Activated CD4-positive, alpha-beta T cell treated with anti-CD3 and anti-CD28 coated beads, Interleukin-2, amount 50 U/mL, for 1 hour (primary cell): ENCODE measurements around the gene ACE.
A peak's percentile ranks its signal among the peaks of the same experiment; 100 is the strongest.

Experiments used
- DNase-seq: peaks from one replicate; pipeline ENCODE4 v3.0.0-alpha.2; 2020

The ACE gene

DNA sequence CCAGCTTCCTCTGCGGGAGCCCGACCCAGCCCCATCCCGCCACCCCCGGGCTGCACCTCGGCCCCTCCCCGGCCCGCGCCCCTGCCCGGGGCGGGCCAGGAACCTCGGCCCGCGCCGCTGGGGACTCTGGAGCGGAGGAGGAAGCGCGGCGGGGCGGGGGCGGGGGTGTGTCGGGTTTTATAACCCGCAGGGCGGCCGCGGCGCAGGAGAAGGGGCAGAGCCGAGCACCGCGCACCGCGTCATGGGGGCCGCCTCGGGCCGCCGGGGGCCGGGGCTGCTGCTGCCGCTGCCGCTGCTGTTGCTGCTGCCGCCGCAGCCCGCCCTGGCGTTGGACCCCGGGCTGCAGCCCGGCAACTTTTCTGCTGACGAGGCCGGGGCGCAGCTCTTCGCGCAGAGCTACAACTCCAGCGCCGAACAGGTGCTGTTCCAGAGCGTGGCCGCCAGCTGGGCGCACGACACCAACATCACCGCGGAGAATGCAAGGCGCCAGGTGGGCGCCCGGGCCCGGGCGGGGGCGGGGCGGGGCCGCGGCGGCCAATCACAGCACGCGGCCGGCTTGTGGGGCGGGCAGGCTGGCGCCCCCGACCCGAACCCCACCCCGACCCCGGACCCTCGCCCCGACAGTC, at the start of gene ACE:
TSS of gene ACE (plus strand) at position 208 of the 626 bp plus-strand sequence. CDS start at position 242, 34 bp downstream.
- peak; percentile 44 for DNase-seq

DNA sequence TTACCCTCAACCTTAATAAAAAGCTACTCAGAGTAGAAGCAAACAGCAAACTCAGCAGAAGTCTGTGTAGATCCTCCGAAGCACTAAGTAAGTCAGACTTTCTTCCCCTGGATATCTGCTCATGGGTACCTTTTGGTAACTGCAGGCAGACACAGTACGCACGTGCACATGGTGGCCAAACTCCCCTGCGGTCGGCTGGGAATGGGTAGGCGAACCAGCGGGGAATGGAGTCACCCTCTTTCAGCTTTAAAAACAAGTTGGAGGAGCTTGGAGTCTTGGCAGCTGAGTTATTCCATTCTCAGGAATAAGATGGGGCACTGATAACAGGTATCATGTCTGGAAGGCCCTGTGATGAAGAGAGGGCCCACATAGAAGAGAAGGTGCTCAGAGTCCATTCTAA, 47.1 kb upstream of the ACE start:
- DNase-seq, result no peak

DNA sequence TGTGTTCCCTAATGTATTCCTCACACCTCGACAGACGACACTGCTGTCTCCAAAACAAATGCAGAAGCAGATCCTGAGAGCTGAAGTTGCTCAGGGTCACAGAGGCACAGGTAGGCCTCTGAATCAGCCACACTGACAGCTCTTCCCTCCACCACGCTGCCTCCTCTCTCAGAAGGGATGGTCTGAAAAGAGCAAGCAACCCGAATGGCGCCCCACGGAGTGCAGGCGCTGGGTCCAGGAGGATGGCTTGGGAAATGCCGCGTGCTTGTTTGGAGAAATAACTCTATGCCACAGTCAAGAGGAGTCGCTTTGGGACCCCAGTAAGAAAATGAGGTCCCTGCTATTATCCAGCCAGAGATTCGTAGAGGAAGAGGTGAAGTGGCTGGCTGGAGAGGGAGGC, 46.6 kb upstream of the ACE start:
- DNase-seq, result no peak

DNA sequence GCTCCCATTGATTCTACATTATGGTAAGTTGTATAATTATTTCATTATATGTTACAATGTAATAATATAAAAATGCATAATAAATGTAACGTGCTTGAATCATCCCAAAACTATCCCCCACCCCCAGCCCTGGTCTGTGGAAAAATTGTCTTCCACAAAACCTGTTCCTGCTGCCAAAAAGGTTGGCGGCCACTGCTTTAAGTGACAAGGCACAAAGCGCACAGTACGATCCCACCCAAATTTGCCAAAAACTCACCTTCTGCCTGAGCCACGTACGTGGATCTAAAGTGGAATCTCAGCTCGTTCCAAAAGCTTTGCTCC, 45.3 kb upstream of the ACE start:
- no peak for DNase-seq

DNA sequence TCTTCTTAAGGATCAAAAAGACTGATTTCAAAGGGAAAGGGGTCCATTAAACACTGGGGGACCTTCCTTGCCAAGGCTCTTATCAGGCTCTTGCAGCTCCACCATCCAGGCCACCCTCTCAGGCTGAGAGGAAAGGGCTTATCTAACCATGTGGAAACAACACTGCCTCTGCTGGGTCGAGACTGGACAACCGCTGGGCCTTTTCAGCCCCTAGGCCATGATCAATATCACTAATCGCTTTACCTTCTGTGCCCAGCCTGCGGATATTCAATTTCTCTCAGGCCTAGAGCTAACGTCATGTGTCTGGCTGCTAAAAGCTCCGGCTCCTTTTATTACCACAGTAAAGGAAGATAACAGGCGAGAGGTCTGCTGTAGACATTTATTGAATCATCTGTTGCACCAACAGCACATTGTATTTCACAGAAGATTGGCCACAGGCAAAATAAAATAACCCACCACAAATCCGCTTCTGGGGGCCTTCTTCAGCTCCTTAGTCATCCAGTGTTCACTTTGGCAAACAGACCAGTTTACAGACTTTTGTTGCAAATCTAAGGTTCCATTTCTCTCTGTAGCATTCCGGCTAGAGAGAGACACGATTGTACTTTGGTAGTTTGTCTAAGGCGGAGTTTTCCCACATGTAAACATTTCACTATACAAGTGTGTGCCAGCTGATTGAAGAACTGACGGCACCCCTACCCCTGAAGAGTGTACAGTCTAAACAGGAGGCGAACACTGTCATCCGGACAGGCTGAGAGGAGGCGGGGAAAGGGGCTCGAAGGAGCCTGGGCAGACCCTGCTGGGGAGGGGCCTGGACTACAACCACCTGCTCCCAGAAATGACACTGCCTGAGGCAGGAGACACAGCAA, 44.7 kb upstream of the ACE start:
- no peak for DNase-seq

DNA sequence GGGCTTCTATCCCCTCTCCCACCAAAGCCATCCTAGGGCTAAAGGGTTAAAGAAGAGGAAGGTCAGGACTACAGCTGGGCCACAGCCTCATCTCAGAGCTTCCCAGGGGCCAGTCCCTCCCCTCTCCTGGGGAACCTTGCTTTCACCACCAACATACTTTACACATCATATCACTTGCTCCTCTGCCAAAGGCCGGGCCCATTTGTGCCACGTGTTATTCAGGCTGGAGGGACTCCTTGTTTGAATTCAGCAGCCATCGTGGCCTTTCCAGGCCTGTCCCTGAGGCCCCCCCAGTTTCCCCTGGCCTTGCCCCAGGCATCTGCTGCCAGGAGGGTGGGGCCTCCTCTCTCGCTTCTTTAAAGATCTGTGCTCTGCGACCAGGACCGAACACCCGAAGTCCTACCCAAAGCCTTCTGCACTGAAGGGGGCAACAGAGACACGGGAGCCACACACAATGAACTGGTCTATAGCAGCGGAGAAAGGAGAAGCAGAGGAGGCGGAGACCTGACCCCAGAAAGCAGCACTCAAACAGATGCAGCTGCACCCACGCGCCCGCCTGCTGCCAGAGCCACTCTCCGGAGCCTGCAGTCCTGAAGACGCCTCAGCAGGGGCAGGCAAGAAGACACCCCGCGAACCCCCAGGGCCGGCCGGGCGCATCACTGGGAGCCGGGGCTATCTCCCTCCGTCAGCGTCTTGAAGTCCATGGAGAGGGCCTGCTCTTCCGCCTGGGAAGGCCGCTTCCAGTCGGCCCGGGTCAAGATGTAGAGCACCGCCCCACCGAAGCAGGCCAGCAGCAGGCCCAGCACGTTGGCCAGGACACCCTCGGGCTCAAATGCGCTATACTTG, 42.9 kb upstream of the ACE start:
- no peak for DNase-seq

DNA sequence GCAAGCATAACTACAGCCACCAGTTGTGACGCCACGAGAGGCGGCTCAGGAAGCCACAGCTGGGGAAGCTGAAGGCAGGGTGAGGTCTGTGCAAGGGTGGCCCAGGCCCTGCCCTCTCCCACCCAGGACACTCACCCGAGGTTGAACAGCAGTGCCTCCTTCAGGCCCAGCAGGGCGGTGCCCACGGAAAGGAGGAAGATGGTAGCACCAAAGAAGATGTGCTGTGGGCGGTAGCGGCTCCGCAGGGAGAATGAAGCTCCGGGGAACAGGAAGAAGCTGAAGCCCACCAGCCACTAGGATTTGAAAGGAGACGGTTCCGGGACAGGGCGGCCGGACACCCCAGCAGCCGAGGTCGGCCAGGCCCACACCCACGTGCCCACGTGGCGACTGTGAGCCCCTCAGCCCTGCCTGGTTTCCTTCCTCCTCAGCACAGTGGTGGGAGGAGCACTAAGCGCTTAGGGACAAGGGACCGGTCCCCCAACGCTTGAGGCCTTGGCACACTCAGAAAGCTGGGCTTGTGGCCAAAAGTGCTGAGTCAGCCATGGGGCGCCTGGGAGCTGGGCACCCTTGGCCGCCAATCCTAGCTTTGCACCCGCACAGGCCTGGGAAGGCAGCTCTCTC, 41.8 kb upstream of the ACE start:
- peak; percentile 51 for DNase-seq

DNA sequence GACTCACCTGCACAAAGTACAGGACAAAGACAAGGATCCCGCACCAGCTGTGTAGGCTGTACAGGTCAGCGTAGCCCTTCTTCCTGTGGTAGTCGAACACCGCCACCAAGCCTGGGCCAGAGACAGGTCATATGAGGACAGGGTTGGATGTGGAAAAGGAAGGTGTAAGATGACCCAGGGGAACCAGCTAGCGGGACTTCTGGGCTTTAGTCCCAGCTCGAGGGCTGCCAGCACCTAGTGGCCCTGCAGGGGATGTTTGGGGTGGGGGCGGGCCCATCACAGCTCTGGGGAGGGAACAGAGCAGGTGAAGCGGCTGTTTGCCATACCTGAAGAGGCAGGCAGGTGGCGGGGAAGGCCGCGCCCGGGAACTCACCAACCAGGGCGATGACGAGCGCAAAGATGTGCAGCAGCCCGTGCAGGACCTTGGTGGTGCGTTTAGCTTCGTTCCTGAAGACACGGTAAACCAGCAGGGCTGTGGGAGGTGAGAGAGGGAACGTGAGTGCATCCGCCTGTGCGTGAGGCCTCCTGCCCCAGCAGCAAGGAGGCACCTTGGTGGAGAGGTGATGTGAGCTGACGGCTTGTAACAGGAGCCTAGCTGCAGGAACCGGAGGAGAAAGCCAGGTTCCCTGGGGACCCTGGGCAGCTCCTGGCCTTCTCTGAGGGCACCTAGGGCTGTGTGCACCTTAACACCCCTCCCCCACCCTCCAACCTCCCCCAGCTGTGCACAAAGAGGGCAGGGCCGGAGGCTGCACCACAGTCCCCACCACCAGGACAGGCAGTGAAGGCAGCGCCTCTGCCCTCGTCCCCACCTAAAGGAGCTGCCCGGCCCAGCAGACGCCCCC, 41.0 kb upstream of the ACE start:
- no peak for DNase-seq

DNA sequence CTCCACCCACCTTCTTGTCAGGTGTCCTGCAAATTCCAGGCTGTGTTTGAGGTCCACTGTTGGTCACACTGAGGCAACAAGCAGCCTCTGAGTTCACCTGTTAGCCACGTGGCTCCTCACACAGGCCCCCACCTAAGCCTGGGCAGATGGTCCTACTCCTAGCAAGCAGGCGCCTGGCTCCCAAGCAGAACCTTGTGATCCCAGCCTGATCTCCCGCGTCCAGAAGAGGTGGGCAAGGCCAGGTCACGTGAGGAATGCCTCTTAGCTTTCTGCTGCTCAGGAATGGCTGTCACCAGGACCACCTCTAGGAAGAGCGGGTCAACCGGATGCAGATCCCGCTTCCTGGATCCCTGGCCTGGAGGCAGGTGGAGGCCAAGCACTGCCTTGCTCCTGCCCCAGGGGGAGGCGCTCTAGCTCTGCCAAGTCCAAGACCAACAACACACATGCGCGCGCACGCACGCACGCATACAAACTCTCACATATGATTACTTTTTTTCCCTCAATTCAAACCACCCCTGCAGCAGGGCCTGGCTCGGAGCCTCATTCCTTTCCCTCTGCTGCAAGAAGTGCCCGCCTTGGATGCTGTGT, 40.2 kb upstream of the ACE start:
- DNase-seq, result no peak

DNA sequence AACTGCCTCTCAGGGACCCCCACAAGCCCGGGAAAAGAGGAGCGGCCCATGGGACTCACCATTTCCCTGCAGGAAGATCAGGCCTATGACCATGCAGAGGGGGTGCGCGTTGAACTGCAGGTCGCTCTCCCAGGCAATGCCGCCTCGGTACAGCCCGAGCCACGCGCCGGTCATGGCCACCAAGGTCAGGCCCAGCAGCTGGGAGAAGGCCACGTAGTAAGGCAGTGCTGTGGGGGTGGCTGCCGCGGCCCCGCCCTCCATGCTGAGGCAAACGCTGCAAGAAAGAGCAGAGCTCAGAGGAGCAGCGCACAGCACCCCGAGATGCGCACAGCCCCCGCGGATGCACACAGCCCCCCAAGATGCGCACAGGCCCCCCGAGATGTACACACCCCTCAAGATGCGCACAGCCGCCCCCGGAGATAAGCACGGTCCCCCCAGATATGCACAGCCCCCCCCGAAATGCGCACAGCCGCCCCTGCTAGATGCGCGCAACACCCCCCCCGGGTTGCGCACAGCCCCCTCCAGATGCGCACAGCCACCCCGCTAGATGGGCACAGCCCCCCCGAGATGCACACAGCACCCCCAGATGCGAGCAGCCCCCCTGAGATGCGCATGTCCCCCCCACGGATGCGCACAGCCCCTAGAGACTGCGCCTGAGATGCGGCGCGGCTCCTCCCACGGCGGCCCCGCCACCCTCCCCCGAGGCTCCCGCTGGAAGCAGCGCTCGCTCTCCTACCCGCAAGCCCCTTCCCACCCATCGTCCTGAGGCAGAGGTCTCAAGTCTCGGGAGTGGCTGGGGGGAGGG, 39.4 kb upstream of the ACE start:
- no peak for DNase-seq

DNA sequence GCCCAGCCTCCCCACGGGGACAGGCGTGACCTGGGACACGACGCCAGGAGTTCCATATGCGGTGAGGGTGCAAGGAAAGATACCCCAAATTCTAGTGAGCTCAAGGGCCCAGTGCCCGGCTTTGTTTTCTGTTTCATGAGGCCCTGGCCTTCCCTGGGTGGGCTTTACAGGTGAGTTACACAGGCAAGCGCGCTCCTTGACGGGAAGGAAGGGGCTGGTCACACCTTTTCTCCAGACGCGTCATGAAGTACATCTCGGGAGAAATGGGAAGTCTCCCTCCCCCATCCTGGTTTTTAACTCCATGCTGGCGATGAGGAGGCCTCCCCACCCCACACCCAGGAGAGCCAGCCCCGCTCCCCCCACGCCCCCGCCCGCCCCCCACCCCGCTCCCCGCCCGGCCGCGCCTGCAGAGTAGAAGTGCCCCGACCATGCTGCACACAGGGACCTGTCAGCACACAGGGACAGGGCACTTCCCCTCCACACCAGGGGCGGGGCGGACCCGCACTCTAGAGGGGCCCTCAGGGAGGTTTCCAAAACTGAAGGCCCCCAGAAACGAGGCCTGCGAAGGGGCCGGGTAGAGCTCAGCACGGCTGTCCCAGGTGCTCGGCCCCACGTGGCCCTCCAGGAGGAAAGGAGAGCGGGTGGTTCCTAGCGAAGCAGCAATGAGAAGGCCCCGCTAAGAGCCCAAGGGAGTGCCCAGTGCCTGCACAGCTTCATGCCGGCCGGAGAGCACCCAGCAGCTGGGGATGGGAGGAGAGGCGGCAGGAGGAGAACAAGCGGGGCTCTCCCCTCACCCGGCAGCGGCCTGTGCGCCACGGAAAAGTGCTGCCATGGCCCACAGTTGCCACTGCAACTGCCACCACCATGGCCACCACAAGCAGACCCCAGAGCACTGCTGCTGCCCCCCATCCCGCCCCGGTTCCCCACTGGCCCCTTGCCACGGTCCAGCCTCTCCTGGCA, 38.5 kb upstream of the ACE start:
- no peak for DNase-seq

DNA sequence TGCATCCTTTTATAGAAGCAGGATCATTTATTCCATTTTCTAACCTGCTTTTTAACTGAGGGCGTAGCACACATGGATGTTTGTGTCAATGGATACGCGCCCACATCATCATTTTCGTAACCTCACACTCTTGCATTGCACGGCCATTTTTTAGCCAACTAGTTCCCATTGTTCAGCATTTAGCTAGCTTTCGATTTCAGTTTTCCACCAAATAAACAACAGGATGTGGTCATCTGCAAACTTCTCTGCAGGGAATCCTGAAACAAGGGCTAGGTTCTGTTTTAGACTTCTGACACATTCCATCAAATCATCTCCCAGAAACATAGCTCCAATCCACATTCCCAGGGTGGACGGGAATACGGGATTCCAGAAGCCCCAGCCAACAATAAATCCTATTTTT, 37.2 kb upstream of the ACE start:
- no peak for DNase-seq

DNA sequence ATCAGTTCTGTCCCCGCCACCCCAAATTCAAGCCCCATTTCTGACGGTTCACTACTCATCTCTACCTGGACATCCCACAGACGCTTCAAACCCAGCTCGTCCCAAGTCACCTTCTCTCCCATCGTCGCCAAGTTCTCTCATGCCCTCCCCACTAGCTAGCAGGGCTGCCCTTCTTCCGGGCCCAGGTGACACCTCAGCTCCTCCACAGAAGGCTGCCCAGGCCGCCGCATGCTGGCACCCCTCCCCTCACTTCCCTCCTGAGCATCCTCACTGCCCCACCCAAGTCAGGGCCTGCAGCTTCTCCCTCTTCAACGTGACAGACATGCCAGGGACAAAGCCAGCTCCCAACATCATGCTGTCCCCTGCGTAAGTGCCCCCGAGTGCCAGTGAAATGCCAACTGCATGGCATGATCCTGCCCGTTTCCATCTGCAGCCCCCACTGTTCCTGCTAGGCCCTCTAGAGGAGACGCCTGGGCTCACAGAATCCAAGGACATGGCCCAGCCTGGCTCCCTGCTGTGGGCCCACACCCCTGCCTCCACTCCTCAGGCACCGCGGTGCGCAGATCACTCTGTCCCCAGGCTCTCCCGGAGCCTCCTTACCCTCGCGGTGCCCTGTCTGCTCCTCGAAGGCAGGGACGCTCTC, 36.6 kb upstream of the ACE start:
- DNase-seq, result no peak

DNA sequence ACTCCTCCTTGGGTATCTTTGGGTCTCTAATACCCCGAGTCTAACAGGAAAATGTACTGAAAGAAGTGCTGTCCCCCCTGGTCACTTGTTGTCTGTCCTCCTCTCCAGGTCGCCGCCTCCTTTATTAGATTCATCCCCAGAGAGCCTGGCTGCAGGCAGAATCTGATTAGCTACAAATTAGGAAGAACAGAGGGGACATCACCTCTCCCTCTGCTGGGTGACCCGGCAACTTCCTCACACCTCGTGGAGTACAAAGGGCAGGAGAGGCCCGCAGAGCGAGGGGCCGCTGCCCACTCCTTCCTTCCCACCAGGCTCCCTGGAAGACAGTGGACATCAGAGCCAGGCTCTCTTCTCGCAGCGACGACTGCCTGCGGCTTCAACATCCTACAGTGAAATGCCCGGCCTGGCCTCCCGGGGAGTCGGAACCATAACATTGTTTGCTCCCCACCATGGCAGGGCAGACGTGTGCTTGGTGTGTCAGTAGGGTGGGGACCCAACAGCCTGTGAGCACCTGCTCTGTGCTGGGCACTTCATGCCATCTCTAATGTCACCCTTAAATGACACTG, 36.0 kb upstream of the ACE start:
- DNase-seq, result no peak

DNA sequence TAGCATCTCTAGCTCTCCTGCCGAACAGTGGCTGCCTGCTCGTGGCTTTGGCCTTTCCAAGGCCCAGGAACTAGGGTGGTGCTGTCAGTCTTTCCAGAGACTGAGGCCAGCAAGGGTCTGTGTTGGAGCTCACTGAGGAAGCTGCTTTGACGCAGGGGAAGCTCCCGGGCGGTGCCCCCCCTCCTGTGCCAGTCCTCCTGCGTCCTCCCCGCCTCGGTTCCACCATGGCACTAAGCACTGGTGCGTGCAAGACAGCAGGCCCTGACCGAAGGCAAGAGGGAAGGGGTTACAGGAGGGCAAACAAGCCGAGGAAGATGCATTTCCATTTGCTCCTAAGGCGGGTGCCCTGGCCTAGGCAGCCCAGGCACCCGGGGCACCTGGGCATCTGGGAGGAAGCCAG, 35.2 kb upstream of the ACE start:
- no peak for DNase-seq

DNA sequence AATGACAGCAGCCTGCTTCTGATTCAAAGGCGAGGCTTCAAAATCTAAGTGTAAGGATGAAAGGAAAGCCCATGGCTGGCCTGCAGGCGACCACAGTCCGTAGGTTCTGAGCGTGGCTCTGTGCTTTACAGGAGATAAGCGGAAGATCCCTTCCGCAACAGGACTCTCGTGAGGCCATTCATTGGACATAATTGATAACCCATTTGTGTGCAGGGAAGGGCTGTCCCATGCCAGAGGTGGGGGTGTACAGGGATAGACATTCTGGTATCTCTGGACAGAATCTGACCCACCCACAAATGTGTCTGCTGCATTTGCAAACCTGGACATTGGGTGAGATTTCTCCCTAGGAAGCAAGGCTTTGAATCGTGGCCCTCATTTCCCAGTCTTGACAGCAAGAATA, 34.8 kb upstream of the ACE start:
- no peak for DNase-seq

DNA sequence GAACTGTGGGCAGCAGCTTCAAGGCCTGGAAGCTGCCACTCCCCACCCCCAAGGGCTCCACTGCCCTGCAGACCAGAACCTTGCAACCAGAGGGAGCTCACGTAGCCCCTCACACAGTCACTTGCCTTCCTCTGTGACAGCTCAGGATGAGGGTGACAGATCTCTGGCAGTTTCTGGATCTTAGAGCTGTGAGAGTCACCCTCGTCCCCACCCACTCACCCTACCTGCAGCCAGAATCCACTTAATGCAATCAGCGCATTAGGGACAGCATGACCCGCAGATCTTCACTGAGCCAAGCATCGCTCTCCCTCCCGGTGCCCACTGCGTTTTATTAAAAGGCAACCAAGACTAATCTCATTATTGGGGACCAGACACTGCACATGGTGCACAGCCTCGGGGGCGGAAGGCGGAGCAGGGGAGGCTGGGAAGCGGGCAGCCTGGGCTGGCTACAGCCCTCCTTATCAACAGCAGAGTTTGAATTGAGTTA, 34.3 kb upstream of the ACE start:
- no peak for DNase-seq

DNA sequence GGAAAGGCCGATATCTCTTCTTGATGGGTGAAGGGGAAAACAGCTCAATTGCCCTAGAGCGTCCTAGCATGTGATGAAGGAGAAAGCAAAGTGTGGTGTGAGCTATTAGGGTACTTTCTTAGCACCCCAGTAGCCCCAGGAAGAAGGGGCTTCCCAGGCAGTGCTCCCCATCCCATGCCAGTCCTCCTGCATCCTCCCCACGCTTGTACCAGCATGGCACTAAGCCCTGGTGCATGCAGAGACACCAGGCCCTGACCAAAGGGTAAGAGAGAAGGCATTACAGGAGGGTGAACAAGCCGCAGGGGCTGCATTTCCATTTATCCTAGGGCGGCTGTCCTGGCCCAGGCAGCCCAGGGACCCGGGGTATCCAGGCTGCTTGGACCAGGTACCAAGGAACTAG, 33.8 kb upstream of the ACE start:
- DNase-seq, result no peak

DNA sequence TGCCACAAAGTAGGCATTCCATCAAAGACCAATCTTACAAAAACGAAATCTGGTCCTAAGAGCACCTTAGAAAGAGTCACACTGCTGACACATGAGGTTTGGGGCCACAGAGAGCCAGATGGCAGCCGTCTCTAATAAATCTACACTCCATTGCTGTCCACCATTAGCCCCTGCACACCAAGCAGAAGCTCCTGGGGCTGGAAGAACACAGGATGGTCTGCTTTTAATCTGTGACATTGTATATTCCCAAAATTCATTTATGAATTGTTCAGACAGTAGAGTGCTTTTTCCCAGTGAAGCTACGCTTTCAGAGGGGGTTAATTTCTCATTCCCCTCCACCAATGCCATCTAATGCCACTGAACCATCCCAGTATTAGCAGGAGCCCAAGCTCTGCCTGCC, 32.4 kb upstream of the ACE start:
- DNase-seq, result no peak
